GM18507 (cell line): ENCODE measurements around the gene RAB4B.
"Not testable (repeated sequence)": the region's sequence is repeated elsewhere in the genome, so short reads cannot be mapped to it uniquely, and the experiment has no call there.

Source experiments
- DNase-seq: peaks from one replicate; pipeline ENCODE4 v3.0.0; 2011; ENCODE audit warnings: low read depth; ENCODE audit not compliant: insufficient read length; ENCODE audit errors: extremely low spot score
- FAIRE-seq: peaks from 2 replicates; lab custom pipeline; 2011; peaks lifted over from hg19 to GRCh38; lab: Jason Lieb, UNC

Gene RAB4B

GRCh38 chr19:40813182-40813581 is 35.1 kb downstream of the RAB4B start:
- DNase-seq (no peak), FAIRE-seq (no peak)

GRCh38 chr19:40815223-40815622 is 37.2 kb downstream of the RAB4B start:
- no peak for FAIRE-seq
- DNase-seq, result no peak

- FAIRE-seq, result peak; percentile 87
- DNase-seq, result not testable (repeated sequence)
Measured at GRCh38 chr19:40818480-40819399, 40.7 kb downstream of the RAB4B start.

GRCh38 chr19:40819479-40820234 is 41.6 kb downstream of the RAB4B start:
- not testable (repeated sequence) for DNase-seq, FAIRE-seq

GRCh38 chr19:40822161-40822560 is 44.1 kb downstream of the RAB4B start:
- DNase-seq, result no peak
- no peak for FAIRE-seq

GRCh38 chr19:40822704-40823553 is 44.9 kb downstream of the RAB4B start:
- not testable (repeated sequence) for FAIRE-seq, DNase-seq

- not testable (repeated sequence) for DNase-seq, FAIRE-seq
Measured at GRCh38 chr19:40824916-40825315, 46.9 kb downstream of the RAB4B start.

- not testable (repeated sequence) for DNase-seq, FAIRE-seq
Measured at GRCh38 chr19:40825460-40826095, 47.5 kb downstream of the RAB4B start.

GRCh38 chr19:40826312-40826698 is 48.3 kb downstream of the RAB4B start:
- not testable (repeated sequence) for FAIRE-seq, DNase-seq

- not testable (repeated sequence) for FAIRE-seq, DNase-seq
Measured at GRCh38 chr19:40826699-40827385, 48.8 kb downstream of the RAB4B start.

GRCh38 chr19:40827386-40828247 is 49.6 kb downstream of the RAB4B start:
- FAIRE-seq, result no peak
- no peak for DNase-seq

GRCh38 chr19:40829205-40829604 is 51.2 kb downstream of the RAB4B start:
- DNase-seq (no peak), FAIRE-seq (no peak)

GRCh38 chr19:40830741-40831140 is 52.7 kb downstream of the RAB4B start:
- DNase-seq, FAIRE-seq: not testable (repeated sequence)

- FAIRE-seq (no peak), DNase-seq (no peak)
Measured at GRCh38 chr19:40831502-40832430, 53.7 kb downstream of the RAB4B start.

- FAIRE-seq, DNase-seq: not testable (repeated sequence)
Measured at GRCh38 chr19:40832431-40832790, 54.4 kb downstream of the RAB4B start.

GRCh38 chr19:40833728-40834533 is 55.9 kb downstream of the RAB4B start:
- DNase-seq, FAIRE-seq: not testable (repeated sequence)
